GM21367 (cell line): Measurements from ENCODE around the gene SNX14.
"Not testable (repeated sequence)": the region's sequence is repeated elsewhere in the genome, so short reads cannot be mapped to it uniquely, and the experiment has no call there.

Source experiments
- ATAC-seq: cut with Tn5 transposase; IDR thresholded peaks from one replicate; pipeline ENCODE4 v1.9.1; 2021; ENCODE audit not compliant: unreplicated experiment

The SNX14 gene

DNA sequence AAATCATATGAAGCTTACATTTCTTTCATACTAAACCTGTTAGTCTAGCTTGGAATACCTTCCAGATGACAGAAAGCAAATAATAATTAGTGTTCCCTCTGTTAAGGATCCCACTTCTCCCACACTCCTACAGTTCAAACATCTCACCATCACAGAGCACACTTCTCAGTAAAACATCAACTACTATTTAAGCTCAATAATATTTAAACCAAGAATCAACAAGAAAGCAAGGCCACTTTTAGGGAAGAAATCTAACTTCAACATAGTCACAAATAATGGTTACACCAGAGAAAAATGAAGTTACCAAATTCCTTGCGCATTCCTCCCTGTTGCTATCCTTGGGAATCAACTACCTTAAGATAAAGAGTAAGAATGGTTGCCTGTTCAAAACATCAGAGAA lies 1.6 kb downstream of the SNX14 start:
- ATAC-seq: no peak

DNA sequence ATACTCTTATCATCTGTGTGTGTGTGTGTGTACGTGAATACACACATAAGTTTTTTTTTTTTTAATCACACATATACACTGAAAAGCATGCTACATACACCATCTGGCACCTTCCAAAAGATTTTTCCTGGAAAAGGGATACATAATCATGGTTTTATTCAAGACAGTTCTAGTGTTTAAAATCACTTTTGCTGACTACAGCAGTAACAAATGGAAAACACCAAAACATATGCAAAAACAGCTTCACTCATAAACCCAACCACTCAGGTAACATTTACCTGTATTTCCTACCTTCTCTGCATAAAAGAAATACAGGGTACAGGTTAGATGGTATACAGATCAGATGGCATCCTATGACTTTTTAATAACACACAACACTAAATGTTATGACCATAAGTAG lies 2.5 kb downstream of the SNX14 start:
- ATAC-seq: no peak

DNA sequence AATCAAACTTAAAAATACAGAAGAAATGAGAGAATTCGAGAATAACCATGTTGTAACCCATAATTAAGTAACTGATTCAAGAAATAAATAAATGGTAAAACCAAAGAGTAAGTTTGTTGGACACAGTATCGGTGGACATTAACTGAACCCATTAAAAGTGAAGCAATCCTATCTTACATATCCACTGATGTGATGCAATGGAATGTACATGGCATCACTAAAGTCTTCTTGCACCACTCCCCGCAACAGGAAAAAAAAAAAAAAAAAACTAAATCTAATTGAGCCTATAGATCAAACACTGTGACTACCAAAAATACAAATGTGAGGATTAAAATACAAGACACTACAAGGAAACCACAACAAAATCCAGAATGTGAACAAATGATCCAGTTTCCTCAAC lies 7.9 kb downstream of the SNX14 start:
- ATAC-seq: no peak

DNA sequence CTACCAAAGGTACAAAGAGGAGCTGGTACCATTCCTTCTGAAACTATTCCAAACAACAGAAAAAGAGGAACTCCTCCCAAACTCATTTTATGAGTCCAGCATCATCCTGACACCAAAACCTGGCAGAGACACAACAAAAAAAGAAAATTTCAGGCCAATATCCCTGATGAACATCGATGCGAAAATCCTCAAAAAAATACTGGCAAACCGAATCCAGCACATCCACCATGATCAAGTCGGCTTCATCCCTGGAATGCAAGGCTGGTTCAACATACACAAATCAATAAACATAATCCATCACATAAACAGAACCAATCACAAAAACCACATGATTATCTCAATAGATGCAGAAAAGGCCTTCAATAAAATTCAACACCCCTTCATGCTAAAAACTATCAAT lies 10.8 kb downstream of the SNX14 start:
- ATAC-seq: not testable (repeated sequence)

DNA sequence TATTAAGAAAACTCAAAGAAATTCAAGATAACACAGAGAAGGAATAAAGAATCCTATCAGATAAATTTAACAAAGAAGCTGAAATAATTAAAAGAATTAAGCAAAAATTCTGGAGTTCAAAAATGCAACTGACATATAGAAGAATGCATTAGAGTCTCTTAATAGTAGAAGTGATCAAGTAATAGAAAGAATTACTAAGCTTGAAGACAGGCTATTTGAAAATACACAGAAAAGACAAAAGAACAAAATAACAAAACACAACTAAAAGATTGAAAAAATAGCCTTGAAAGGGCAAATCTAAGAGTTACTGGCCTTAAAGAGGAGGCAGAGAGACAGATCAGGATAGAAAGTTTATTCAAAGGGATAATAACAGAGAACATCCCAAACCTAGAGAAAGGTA lies 12.1 kb downstream of the SNX14 start:
- ATAC-seq: no peak

DNA sequence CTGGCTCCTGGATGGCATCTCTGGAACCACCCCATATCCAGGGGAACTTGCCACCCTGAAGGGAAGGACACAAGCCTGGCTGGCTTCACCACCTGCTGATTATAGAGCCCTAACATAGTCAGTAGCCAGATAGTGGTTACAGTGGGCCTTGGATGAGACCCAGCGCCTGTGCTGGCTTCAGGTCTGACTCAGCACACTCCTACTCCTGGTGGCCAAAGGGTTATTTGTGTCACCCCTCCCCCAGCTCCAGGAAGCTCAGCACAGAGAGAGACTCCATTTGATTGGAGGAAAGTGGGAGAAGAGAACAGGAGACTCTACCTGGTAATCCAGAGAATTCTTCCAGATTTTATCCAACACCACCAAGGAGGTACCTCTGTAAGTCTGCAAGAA lies 12.8 kb downstream of the SNX14 start:
- peak; percentile 79 for ATAC-seq

DNA sequence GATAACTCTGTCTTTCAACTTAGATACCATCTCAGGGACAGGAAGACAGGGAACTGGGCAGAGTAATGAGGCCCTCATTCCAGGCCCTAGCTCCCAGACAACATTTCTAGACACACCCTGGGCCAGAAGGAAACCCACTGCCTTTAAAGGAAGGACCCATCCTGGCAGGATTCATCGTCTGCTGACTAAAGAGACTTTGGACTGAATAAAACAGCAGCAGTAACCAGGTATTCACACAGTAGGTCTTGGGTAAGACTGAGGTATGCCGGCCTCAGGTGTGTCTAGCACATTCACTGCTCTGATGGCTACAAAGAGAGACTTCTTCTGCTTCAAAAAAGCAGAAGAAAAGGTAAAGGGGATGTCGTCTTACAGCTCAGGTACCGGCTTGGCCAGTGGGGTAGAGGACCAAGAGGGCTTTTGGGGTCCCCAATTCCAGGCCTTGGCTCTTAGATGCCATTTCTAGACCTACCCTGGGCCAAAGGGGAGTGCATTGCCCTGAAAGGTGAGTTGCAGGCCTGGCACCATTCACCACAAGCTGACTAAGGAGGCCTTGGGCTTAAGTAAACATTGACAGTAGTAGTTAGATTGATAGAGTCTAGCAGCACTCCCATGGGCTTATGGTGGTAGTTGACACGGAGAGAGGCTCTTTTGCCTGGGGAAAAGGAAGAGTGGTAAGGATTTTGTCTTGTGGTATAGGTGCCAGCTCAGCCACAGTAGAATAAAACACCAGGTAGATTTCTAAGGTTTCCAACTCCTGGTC lies 13.4 kb downstream of the SNX14 start:
- ATAC-seq: peak; percentile 19

DNA sequence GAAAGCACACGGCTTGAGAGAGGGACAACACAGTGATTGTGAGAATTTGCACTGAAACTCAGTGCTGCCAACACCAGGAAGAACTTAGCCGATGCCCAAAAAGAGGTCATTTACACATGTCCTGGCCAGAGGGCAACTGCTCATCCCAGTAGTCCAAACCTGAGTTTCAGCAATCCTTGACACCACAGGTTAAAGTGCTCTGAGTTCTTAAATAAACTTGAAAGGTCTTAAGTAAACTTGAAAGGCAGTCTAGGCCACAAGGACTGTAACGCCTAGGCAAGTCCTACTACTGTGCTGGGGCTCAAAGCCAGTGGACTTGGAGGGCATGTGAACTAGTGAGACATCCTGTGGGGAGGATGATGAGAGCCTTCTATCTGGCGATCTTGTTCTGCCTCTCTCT lies 14.1 kb downstream of the SNX14 start:
- ATAC-seq: no peak

DNA sequence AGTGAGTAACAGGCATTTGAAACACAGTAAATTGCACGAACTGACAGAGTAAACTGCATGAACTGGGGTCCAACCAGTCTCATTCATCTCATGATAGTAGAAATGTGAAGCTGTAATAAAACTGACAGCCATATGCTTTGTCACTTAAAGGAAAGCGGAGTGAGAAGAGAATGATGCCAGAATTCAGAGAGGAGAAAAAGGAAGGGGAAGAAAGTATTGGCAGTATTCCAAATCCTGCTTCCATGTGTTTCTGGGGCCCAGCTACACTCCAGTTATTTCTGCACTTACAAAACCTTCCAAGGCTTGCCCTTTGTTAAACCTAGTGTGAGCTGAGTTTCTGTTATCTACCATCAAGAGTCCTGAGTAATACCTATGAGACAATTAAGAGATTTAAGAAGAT lies 17.2 kb downstream of the SNX14 start:
- no peak for ATAC-seq

DNA sequence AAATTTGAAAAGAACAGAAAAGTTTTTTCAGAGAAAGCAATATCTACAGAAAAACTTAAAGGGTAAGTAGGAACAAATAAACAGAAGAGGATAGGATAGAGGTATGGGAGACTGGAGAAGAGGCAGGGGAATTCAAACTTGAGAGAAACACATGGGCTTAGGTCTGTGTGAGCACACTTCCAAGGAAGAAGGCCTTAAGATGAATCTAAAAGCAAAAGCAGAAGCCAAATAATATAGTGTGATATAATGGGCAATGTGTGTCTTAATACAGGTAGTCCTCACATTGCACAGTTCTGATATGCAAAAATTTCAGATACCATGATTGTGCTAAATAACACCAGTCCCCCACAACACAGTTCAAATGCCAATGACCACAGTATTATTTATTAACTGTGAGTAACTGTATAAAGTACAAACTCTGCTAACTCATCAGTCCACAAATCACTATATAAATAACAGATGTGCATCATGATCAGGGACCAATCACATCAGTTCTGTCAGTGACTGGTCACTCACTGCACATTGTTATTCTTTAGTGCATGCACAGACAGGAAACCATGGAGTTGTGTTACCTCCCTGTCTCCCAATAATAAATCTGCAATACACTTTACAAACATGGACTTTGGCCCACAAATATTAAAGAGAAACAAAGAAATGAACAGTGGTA lies 18.6 kb downstream of the SNX14 start:
- no peak for ATAC-seq

DNA sequence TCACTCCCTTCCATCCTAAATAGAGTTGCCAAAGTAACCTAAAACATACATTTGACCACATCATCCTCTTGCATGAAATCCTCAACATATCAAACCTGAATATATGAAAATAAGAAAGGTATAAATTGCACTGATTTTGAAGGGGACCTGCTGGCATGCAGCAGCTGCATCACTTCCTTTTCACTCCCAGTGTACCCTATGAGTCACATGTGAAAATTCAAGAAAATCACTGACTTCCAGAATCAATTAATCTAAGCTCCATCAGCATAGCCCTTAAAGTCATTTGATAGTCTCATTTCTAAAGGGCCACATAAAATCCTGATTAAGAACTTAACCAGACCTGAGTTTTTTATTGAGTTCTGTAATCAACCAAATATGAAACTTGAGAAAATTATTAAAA lies 24.3 kb downstream of the SNX14 start:
- ATAC-seq: no peak

DNA sequence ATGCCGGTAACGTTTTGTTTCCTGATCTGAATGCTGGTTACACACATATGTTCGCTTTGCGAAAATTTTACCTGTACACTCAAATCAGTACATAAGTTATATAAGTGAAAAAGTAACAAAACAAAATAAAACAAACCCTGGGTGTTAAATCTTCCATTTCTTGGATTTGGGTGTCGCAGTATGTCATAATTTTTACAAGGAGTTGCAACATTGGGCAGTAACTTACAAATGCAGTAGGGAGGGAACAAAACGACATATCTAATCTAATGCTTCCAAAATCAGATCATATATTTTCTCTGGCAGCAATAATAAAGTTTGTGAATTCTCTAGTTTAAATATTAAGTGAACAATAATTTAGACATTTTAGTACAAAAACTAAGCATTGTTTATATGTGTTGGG lies 25.2 kb downstream of the SNX14 start:
- ATAC-seq: no peak

DNA sequence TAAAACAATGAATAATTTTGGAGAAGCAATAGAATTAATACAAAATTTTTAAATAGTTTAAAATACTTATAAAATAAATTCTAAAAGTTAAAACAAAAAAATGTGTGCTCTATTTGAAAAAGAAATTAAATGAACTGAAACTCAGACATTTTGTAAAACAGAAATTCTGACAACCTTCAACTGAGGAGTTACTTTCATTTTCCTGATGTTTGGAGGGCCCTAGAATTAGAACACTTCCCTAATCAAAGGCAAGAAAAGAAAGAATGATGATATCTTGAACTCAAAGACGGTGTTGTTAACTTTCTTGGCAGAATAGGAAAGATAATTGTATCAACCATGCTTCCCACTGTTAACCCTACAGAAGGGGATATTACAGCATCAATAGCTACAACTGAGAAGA lies 27.9 kb downstream of the SNX14 start:
- no peak for ATAC-seq

DNA sequence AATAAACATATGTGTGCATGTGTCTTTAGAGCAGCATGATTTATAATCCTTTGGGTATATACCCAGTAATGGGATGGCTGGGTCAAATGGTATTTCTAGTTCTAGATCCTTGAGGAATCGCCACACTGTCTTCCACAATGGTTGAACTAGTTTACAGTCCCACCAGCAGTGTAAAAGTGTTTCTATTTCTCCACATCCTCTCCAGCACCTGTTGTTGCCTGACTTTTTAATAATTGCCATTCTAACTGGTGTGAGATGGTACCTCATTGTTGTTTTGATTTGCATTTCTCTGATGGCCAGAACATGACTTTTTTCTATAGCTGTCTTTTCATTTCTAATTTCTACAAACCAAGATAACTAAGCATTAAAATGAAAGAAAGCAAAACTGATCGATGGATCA lies 29.4 kb downstream of the SNX14 start:
- ATAC-seq: not testable (repeated sequence)

DNA sequence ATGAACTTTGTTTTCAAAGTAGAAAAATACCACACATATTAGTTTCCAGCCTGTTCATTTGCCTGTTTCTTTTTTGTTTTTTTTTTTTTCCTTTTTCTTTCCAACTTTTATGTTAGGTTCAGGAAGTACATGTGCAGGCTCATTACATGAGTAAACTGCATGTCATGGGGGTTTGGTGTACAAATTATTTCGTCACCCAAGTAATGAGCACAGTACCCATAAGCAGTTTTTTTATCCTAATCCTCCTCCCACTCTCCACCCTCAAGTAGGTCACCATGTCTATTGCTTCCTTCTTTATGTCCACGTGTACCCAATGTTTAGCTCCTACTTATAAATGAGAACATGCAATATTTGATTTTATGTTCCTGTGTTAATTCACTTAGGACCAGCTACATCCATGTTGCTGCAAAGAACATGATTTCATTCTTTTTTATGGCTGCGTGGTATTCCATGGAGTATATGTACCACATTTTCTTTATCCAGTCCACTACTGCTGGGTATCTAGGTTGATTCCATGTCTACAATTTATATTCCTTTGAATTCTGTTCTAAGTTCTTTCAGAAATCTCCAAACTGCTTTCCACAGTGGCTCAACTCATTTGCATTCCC lies 31.8 kb downstream of the SNX14 start:
- no peak for ATAC-seq

DNA sequence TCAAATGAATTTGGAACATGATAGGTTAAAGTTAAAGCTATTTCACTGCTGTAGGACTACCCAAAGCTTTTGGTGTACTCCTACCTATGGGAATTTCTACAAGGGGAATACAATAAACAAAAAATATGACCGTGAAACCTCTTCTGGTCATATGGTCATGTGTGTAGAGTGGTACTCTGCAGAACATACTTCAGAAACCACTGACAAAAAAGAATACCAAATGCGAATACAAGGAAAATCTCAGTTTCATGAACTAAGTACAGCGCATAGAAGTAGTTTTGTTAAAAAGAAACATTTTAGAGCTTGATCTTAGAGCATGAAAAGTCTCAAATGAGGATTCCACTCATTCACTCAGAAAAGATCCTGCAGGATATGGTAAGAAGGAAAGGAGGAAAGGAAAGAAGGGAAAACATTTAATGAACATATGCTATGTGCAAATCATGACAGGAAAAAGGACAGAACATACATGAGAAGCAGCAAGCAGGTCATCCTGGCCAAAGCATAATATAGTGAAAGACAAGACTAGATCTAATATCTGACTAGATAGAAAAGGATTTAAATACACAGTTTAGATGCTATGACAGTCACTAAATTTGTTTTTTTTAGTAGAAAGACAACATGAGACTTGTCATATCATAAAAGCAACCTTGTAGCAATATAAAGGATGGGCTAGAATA lies 36.5 kb downstream of the SNX14 start:
- ATAC-seq: no peak

DNA sequence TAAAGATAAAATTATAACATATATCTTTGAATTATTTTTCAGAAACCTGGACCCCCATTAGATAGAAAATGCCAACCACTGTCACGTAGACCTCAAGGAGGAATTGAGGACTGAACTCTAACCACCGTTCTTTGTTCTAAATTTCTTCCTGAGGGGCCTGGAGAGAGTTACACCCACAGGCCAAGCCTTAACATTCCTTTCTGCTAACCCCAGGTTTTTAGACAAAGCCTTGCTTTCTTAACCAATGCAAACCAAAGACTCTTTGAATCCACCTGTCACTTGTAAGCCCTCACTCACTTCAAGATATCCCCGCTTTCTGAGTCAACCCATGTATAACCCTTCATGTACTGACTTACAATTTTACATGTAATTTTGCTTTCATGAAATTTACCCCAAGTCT lies 41.0 kb downstream of the SNX14 start:
- no peak for ATAC-seq

DNA sequence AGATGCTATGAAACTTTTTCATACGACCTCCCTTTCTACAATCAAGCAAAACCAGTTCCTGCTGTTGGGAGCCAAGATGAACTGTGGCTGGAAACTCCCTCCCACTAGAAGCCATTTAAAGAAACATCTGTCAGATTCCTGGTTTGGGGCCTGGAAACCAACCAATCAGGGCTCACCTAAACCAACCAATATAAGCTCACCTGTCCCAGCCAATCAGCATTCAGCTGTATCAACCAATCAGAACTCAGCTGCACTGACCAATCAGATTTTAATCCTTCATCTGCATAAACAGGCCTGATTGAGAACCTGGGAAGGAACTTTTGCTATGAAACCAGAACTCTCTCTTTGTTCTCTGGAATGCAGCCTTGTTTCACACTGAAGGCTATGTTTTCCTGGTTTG lies 42.4 kb downstream of the SNX14 start:
- ATAC-seq: no peak

DNA sequence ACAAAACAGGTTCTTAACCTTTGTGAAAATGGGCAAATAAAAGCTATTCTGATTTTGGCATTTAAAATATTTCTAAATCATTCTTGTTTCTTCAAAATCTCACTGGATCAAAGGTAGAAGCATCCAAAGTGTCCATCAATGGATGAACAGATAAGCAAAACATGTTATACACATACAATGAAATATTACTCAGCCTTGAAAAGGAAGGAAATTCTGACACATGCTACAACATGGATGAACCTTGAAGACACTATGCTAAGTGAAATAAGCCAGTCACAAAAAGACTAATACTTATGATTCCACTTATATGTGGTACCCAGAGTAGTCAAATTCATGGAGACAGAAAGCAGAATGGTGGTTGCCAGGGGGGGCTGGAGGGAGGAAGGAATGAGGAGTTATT lies 45.9 kb downstream of the SNX14 start:
- ATAC-seq: no peak

DNA sequence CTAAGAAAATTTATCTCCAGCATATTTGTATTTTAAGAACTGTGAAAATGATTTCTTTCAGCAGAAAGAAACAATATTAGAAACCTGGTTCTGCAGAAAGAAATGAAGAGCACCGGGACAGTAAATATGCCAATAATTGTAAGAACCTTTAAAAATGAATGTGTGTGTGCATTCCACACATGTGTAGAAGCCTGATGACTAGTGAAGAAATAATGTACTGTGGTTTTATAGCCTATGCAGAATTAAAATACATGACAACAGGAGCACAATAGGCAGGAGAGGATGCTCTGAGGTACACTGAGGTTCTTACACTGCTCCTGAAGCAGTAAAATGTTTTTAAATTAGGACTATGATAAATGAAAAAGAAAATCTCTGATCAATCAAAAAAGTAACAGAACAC lies 48.9 kb downstream of the SNX14 start:
- no peak for ATAC-seq

DNA sequence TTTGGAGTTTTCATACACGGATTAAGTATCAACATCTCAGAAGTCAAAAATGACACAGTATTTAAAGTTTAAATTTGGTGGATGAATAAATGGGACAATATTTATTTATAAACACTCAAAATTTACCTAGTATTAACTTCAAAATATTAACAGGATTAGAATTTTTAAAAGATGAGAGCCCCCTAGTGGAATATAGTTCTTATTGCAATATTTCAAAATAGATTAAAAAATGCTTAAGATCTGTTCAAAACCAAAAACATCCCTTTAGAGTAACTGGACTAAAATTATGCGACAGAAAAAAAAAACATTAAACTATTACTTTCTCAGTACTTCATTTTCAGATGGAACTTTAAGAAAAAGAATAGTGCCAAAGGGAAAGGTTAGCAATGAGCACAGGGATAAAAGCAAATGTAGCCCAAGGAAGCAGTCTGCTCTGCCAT lies 56.6 kb downstream of the SNX14 start:
- ATAC-seq: no peak

DNA sequence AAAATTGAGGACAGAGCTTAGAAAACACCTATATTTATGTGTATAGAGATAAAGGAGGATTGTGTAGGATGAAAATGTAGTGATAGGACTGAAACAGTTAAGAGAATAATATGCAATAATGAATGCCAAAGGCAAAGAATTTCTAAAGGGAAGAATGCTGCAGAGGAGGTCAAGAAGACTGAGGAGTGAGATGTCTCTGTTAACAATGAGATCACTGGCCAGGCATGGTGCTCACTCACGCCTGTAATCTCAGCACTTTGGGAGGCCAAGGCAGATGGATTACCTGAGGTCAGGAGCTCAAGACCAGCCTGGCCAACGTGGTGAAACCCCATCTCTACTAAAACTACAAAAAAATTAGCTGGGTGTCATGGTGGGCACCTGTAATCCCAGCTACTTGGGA lies 69.4 kb downstream of the SNX14 start:
- ATAC-seq: not testable (repeated sequence)
